SIG-M5 (cell line): ENCODE measurements around the gene NNMT.
"Not testable (repeated sequence)": the region's sequence is repeated elsewhere in the genome, so short reads cannot be mapped to it uniquely, and the experiment has no call there.

Experiments used
- DNase-seq: peaks from one replicate; lab custom pipeline; 2025; lab: John Stamatoyannopoulos, UW

The NNMT gene

DNA sequence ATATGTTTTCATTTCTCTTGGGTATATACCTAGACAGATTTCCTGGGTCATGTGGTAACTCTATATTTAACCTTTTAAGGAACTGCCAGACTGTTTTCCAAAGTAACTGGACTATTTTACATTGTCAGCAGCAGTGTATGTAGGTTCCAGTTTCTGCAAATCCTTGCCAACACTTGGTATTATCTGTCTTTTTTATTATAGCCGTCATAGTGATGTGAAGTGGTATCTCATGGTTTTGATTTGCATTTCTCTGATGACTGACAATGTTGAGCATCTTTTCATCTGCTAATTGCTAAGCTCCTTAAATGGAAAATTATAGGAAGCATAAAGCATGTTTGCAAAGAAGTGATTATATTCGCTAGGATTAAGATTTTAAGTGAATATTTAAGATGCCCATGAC lies 13.9 kb downstream of the NNMT start:
- no peak for DNase-seq

DNA sequence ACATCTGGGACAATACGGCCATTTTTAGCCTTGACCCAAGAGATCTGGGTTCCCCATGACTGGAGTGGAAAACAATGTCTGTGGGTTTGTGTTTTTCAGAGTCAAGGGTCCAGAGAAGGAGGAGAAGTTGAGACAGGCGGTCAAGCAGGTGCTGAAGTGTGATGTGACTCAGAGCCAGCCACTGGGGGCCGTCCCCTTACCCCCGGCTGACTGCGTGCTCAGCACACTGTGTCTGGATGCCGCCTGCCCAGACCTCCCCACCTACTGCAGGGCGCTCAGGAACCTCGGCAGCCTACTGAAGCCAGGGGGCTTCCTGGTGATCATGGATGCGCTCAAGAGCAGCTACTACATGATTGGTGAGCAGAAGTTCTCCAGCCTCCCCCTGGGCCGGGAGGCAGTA lies 15.7 kb downstream of the NNMT start:
- no peak for DNase-seq

- DNase-seq, result no peak
Measured at GRCh38 chr11:114314096-114314495, 17.9 kb downstream of the NNMT start.

GRCh38 chr11:114315749-114316368 lies 19.7 kb downstream of the NNMT start:
- no peak for DNase-seq

GRCh38 chr11:114316980-114317786 lies 21.0 kb downstream of the NNMT start:
- DNase-seq, result no peak

DNA sequence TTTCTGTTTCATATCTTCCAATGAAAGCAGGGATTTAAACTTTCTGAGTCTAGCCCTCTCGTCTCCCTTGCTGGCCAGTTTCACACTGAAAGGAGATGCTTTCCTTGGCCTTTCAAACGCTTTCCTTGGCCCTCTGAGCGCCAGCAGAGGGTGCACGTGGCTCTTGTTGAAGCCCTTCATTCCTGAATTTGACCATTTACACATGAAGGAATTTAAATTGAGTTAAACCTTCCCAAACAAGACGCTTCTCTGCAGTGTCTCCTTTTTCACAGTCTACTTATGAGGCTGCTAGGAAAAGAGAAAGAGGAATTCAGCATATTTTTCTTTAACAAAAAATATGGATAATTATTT lies 21.6 kb downstream of the NNMT start:
- DNase-seq, result no peak

- no peak for DNase-seq
Measured at GRCh38 chr11:114318361-114318760, 22.2 kb downstream of the NNMT start.

DNA sequence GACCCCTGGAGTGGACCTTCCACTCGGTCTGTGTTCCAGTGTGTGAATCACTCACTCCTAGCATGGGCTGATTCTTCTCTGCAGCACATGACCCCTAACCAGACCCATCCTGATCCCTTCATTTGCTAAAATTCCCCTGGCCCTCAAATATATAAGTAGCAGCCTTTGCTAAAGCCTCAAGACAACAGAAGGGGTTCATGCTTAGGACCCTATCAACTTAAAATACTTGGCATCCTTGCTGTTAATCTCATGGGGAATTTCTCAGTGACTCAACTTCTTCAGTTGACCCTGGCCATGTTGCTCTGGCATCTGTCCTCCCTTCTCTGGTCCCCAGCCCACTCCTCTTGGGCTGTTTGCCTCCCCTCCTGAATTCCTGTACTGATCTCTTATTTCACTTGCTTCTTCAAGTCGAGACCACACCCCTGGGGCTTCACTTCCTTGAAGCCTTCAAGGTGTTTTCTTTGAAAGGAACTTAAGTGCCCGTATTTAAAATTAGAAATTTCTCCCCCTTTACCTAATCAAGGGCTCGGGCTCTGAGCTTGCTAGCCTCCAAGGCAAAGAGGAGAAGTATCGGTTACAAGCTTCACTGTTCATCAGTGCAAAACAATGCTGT lies 23.6 kb downstream of the NNMT start:
- DNase-seq, result no peak

- DNase-seq, result no peak
Measured at GRCh38 chr11:114321621-114322257, 25.5 kb downstream of the NNMT start.

GRCh38 chr11:114322934-114323333 lies 26.7 kb downstream of the NNMT start:
- no peak for DNase-seq

DNA sequence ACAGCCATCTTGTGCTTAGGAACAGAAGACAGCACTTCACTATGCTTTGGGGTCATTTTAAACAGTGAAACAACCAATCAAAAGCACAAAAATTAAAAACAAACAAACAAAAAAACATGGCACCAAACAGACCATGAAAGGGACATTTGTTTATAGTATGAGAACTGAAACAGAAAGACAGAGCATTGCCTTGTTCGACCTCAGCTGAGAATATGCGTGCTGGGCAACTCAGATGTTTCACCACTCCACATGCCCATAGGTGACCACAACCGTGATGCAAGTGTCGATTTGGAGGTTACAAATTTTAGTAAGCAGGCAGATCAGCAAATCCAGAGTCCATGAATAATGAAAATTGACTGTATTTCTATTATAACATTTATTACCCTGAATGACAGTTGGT lies 30.0 kb downstream of the NNMT start:
- DNase-seq, result no peak

- no peak for DNase-seq
Measured at GRCh38 chr11:114326776-114327175, 30.6 kb downstream of the NNMT start.

DNA sequence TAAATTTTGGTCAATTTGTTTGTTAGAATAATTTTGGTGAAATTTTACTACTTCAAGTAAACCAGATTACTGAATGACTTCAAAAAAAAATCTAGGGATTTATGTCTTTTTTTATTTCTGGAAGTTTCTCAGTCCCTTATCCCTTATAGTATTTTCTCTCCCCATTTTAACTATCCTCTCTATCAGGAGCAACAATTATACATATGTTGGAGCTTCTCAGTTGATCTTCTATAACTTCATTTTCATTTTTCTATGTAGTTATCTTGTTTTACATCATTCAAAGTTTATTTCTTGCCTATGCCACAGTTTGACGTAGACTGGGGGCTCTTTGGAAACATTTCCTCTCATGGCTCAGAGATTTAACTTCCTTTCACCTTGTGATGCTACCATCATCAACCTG lies 34.2 kb downstream of the NNMT start:
- DNase-seq, result no peak

- DNase-seq, result no peak
Measured at GRCh38 chr11:114340311-114341131, 44.3 kb downstream of the NNMT start.

GRCh38 chr11:114341667-114342066 lies 45.5 kb downstream of the NNMT start:
- not testable (repeated sequence) for DNase-seq

DNA sequence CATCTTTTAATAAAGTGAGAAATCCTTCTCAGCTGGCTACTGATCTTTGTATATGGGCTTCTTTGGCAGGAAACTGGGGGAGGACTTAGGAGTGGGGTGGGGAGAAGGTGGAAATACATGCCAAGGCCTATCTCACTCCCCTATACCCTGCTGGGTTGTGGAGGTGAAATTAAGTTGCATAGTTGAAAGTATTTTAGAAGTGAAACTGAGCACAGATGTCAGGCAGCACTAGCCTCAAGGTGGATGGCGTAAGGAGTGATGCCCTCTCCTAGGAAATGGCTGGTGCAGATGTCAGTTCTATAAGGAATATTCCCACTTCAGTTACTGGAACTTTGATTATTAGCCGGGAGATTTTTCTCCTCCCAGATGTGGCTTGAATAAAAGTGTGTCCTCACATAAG lies 46.3 kb downstream of the NNMT start:
- DNase-seq, result no peak

- DNase-seq, result no peak
Measured at GRCh38 chr11:114343020-114343419, 46.8 kb downstream of the NNMT start.

DNA sequence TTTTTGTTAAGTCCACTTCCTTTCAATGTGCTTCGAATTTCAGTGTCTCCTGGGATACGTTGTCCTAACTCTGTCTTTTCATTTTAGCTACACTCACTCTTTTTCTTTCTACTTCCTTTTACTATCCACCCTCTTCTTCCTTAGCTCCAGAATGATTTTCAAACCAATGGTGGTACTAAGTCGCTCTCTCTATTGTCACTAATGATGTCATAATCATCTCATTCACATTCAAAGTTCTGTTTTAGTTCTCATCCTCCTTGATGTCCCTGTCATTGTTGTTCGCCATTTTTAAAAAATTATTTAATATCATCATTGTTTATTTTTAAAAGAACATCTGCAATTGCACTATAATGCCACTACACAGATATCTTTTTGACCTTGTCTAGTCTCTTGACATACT lies 47.3 kb downstream of the NNMT start:
- no peak for DNase-seq

DNA sequence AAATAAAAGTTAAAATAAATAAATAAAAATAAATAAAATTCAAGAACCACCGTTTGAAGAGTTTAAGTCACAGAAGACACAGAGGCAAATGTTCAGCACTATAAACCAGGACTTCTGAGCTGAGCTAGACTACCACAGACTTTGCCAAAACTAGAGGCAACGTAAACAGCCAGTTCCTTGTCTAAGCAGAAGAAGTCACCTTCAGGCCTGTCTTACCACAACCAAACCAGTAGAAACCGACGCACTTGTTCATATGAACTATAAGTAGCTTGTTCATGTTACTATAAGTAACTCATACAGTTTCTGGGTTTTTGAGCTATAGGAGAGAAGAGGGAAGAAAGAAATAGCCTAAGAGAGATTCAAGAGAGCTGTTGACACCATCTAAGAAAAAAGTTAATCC lies 48.3 kb downstream of the NNMT start:
- no peak for DNase-seq

GRCh38 chr11:114345575-114346222 lies 49.5 kb downstream of the NNMT start:
- no peak for DNase-seq

- DNase-seq, result no peak
Measured at GRCh38 chr11:114346709-114347141, 50.5 kb downstream of the NNMT start.
